Fibroblast of lung (primary cell): ENCODE measurements around the gene RAB43. TPM values are rescaled to one million over a fixed set of nuclear protein-coding genes. Genes with fewer than 3 reads are reported as not detected.

ENCODE experiments used
- DNase-seq, 2 donors: peaks; one replicate each; pipeline versions ENCODE4 v3.0.0 to v3.0.0-alpha.2; 2010; ENCODE audit warnings: low read depth in 2 of 2
- H2AFZ ChIP-seq: 2 replicates; pipeline ENCODE4 v1.5.1; 2012; ENCODE audit warnings: low read length, control low read depth, inconsistent platforms
- H3K27ac ChIP-seq: 2 replicates; pipeline ENCODE4 v1.5.1; 2011; ENCODE audit warnings: low read length, control low read depth; ENCODE audit not compliant: insufficient read depth
- H3K27me3 ChIP-seq: 2 replicates; pipeline ENCODE4 v1.5.1; 2011; ENCODE audit warnings: mild to moderate bottlenecking, low read length; ENCODE audit not compliant: control insufficient read depth, insufficient read depth
- H3K36me3 ChIP-seq: 2 replicates; pipeline ENCODE4 v1.5.1; 2011; ENCODE audit warnings: low read length; ENCODE audit not compliant: control insufficient read depth, insufficient read depth
- H3K4me1 ChIP-seq: 2 replicates; pipeline ENCODE4 v1.5.1; 2011; ENCODE audit warnings: low read length; ENCODE audit not compliant: control insufficient read depth, insufficient read depth; ENCODE audit errors: extremely low read depth
- H3K4me2 ChIP-seq: 2 replicates; pipeline ENCODE4 v1.5.1; 2011; ENCODE audit warnings: low read length, control low read depth; ENCODE audit not compliant: insufficient read depth; ENCODE audit errors: extremely low read depth
- H3K4me3 ChIP-seq, 4 experiments: fragments of 200-600 bp in 1 of 4; sonication (generic) in 1 of 4; replicated peaks in 1 of 4; 2 replicates each; pipeline ENCODE4 v1.5.1; 2011 to 2016; ENCODE audit warnings: low read length in 4 of 4, low read depth in 3 of 4, mild to moderate bottlenecking in 3 of 4, control low read depth in 2 of 4, inconsistent platforms in 1 of 4, mixed read lengths in 1 of 4; ENCODE audit not compliant: insufficient read depth in 1 of 4; ENCODE audit errors: control extremely low read depth in 1 of 4
- H3K79me2 ChIP-seq: 2 replicates; pipeline ENCODE4 v1.5.1; 2012; ENCODE audit warnings: mild to moderate bottlenecking, low read length, inconsistent platforms; ENCODE audit not compliant: control insufficient read depth, insufficient read depth
- H3K9ac ChIP-seq: 2 replicates; pipeline ENCODE4 v1.5.1; 2011; ENCODE audit warnings: mild to moderate bottlenecking, low read length, control low read depth; ENCODE audit not compliant: insufficient read depth
- H3K9me3 ChIP-seq: 2 replicates; pipeline ENCODE4 v1.5.1; 2012; ENCODE audit warnings: low read depth, low read length; ENCODE audit not compliant: control insufficient read depth, insufficient read depth
- H4K20me1 ChIP-seq: 2 replicates; pipeline ENCODE4 v1.5.1; 2011; ENCODE audit warnings: low read length; ENCODE audit not compliant: control insufficient read depth, insufficient read depth; ENCODE audit errors: extremely low read depth
- EZH2 ChIP-seq: IDR thresholded peaks from 2 replicates; pipeline ENCODE4 v1.5.1; 2012; ENCODE audit warnings: low read length, control low read depth, mild to moderate bottlenecking; ENCODE audit errors: missing control alignments
- polyA plus RNA-seq, 2 donors: library from polyadenylated mRNA; depleted of rRNA in 1 of 2; stranded (reverse) in 1 of 2; unstranded in 1 of 2; fragments of >200 nt; gene quantifications; 2 replicates each; pipeline ENCODE4 v1.2.1, GENCODE V29; 2011 to 2012; ENCODE audit warnings: missing spikeins in 1 of 2
- total RNA-seq: library from RNA; depleted of rRNA; stranded (reverse); fragments of >200 nt; gene quantifications from 2 replicates; pipeline ENCODE4 v1.2.1, GENCODE V29; 2014
- TF ChIP-seq, protein P1 (sequence below), 2 donors: IDR thresholded peaks in 1 of 2; conservative IDR thresholded peaks in 1 of 2; 1 replicate in 1 of 2; 2 replicates in 1 of 2; pipeline ENCODE4 v1.5.1; 2011 to 2012; ENCODE audit warnings: low read length in 2 of 2, control low read depth in 1 of 2, inconsistent platforms in 1 of 2, low read depth in 1 of 2, mild to moderate bottlenecking in 1 of 2

Gene RAB43
- total and polyA plus RNA-seq, 2 donors (not counting 1 experiment from before 2014, with no cell fraction given): 5.7 to 21.5 TPM

DNA sequence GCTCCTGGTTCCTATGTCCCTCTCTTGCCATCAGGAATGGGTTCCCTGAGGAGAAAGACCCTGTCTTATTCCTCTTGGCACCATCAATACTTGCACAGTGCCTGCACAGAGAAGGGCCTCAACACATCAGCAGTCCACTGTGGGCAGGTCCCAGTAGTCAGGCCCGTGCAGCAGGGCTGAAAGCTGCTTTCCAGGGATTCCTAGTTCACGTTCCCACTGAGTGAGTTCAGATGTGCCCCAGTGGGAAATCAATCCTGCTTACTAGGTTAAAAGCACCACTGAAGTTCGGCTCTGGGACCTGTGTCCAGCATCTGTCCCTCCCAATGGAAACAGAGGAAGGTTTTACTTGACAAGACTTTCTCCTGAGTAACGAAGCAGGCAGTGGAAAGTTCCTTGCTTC is 15.7 kb downstream of the RAB43 start:
- no peak overlapping the region for H2AFZ ChIP-seq
- H3K27me3 ChIP-seq: no peaks in the 10 kb centered on the region
- H3K79me2 ChIP-seq: peaks cover 3% of the 10 kb centered on the region
- no peaks in the 10 kb centered on the region for H3K4me1 ChIP-seq
- no peak for TF ChIP-seq EZH2
- no peak overlapping the region for H3K4me2 ChIP-seq
- H3K36me3 ChIP-seq: peaks cover 1% of the 10 kb centered on the region
- no peak overlapping the region for H3K27ac ChIP-seq
- no peaks in the 10 kb centered on the region for H3K9me3 ChIP-seq
- peaks cover 2% of the 10 kb centered on the region for H4K20me1 ChIP-seq
- no peak overlapping the region for H3K9ac ChIP-seq
- H3K4me3 ChIP-seq: no peak overlapping the region
- no peak for DNase-seq

DNA sequence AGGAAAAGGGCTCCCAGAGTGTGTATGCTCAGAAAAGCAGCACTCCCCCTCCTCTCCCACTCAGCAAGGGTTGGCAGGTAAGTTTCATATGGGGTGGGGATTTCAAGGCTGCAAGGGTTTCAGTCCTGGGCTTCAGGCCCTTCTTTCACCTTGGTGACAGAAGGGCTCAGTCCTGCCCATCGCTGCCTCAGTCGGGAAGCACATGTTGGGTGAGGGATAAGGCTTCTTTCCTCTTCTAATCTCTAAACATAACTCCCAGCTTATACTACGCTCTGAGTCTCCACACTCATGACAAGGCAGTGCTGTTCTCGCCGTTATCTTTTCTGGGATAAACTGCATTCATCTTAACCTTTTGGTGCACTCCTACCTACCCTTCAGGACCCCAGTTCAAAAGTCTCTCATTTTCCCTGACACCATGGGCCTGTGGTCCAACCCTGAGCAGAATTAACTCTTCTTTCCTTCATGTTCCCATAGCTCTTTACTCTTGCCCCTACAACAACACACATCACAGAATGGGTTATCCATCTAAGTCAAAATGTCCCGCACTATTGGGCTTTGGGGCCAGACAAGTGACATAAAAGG is 17.0 kb downstream of the RAB43 start:
- H2AFZ ChIP-seq: no peak overlapping the region
- DNase-seq: no peak
- peaks cover 2% of the 10 kb centered on the region for H4K20me1 ChIP-seq
- H3K79me2 ChIP-seq: peaks cover 3% of the 10 kb centered on the region
- no peaks in the 10 kb centered on the region for H3K9me3 ChIP-seq
- H3K4me3 ChIP-seq: no peak overlapping the region
- no peaks in the 10 kb centered on the region for H3K36me3 ChIP-seq
- no peaks in the 10 kb centered on the region for H3K27me3 ChIP-seq
- no peak overlapping the region for H3K9ac ChIP-seq
- no peaks in the 10 kb centered on the region for H3K4me1 ChIP-seq
- no peak overlapping the region for H3K27ac ChIP-seq
- no peak overlapping the region for H3K4me2 ChIP-seq
- TF ChIP-seq EZH2: no peak
- TF ChIP-seq, protein P1, sequence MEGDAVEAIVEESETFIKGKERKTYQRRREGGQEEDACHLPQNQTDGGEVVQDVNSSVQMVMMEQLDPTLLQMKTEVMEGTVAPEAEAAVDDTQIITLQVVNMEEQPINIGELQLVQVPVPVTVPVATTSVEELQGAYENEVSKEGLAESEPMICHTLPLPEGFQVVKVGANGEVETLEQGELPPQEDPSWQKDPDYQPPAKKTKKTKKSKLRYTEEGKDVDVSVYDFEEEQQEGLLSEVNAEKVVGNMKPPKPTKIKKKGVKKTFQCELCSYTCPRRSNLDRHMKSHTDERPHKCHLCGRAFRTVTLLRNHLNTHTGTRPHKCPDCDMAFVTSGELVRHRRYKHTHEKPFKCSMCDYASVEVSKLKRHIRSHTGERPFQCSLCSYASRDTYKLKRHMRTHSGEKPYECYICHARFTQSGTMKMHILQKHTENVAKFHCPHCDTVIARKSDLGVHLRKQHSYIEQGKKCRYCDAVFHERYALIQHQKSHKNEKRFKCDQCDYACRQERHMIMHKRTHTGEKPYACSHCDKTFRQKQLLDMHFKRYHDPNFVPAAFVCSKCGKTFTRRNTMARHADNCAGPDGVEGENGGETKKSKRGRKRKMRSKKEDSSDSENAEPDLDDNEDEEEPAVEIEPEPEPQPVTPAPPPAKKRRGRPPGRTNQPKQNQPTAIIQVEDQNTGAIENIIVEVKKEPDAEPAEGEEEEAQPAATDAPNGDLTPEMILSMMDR (conservative IDR thresholded peaks at IDR 0.05 in 1 of 2, IDR thresholded peaks at IDR 0.05 in 1 of 2; ENCODE audit: low read depth in 1 of 2, low read length in 2 of 2): no peak

- TF ChIP-seq EZH2: no peak
- TF ChIP-seq, protein P1 (conservative IDR thresholded peaks at IDR 0.05 in 1 of 2, IDR thresholded peaks at IDR 0.05 in 1 of 2; ENCODE audit: low read depth in 1 of 2, low read length in 2 of 2): no peak
- Histone ChIP-seq H2AFZ (no peak overlapping the region), H3K27ac (no peak overlapping the region), H4K20me1 (peaks cover 2% of the 10 kb centered on the region), H3K4me3 (no peak overlapping the region), H3K79me2 (peaks cover 3% of the 10 kb centered on the region), H3K27me3 (no peaks in the 10 kb centered on the region), H3K4me1 (no peaks in the 10 kb centered on the region), H3K9me3 (no peaks in the 10 kb centered on the region), H3K4me2 (no peak overlapping the region), H3K36me3 (no peaks in the 10 kb centered on the region), H3K9ac (no peak overlapping the region)
- no peak for DNase-seq
Observed at GRCh38 chr3:129104051-129104450, 17.6 kb downstream of the RAB43 start.
